HG03064 (cell line): ENCODE results near the gene TTLL8.

ENCODE experiments used
- ATAC-seq: cut with Tn5 transposase; IDR thresholded peaks from one replicate; pipeline ENCODE4 v1.9.1; 2021; ENCODE audit warnings: low read depth; ENCODE audit not compliant: unreplicated experiment

TTLL8 gene

DNA sequence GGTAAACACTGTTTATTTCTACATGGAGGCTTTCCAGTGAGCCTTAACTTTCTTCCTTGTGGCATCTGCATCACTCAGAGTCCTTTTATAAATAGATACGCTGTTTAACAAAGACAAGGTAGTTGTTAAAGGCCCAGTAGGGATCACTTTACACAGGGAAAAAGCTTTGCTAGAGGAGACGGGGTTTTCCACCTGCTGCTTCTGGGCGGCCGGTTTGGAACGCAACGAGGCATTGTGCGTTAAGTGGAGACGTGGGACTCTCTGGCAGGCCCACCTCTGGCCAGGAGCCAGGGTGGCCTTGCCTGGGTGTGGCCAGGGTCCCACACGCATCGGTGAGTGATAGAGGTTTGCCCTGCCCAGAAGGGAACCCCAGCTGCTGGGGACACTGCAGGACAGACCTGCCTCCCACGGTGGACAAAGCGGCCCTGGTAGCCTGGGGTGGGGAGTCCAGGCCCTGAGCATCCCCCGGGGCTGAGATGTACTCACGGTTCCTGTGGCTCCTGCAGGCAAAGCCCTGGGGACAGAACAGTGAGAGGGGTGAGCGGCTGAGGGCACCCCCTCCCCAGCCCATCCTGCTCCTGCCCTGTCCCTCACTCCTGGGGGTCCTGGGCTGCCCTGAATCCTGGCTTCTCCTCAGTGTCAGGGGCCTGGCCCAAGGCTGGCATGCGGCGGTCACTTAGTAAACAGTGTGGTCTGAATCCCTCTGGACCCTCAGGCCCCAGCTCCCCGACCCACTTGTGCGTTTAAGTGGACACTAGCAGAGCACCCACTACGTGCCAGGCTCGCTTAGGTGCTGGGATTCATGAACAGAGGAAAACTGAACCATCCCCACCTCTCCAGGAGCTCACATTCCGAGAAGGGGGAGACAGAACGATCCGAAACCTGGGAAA lies 49.7 kb downstream of the TTLL8 start:
- no peak for ATAC-seq

DNA sequence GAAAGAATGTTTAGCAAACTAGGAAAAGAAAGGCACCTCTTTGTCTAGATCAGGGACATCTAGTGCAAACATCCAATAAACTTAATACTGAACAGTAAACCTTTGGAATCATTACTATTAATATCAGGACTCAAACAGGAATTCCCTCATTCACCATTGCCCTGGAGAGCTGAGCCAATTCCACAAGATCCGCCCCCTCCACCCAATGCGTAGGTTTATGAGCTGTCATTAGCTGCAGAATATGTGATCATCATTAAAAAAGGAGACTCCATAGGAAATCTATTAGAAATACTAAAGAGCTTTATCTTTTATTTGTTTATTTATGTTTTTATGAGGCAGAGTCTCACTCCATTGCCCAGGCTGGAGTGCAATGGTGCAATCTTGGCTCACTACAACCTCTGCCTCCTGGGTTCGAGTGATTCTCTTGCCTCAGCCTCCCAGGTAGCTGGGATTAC lies 51.0 kb downstream of the TTLL8 start:
- no peak for ATAC-seq

DNA sequence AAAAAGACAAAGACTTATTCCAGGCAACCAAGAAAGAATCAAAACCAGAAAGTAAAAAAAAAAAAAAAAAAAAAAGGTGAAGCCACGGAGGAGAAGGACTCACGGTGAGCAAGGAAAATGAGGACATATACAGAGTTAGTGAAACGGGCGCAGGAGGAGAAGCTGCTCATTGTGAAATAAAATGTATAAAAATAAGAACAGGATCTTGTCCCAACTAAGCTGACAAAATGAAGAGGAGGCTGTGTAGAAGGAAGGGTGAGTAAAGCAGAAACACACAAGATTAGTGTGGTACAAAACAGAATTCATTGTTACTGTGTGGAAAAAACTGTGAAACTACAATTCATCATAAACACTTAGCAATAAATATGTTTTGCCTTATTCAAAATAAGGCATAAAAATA lies 53.2 kb downstream of the TTLL8 start:
- no peak for ATAC-seq

DNA sequence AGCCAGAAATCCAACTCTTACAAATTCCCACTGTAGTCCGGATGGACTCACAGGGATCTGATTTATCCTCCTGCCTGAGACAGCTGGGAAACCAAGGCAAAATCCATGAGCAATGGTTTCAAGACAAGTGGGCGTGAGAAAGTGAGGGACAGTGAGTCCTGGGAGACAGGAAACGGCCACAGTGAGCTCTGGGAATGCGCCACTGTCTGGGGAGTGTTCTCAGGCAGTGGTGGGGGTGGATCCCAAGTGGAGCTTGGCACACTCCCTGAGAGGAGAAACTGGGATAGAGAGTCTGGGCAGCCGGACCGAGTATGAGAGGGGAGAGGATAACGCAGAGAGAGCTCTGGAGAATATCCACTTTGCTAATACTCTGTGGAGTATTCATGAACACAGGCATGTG lies 55.3 kb downstream of the TTLL8 start:
- no peak for ATAC-seq

DNA sequence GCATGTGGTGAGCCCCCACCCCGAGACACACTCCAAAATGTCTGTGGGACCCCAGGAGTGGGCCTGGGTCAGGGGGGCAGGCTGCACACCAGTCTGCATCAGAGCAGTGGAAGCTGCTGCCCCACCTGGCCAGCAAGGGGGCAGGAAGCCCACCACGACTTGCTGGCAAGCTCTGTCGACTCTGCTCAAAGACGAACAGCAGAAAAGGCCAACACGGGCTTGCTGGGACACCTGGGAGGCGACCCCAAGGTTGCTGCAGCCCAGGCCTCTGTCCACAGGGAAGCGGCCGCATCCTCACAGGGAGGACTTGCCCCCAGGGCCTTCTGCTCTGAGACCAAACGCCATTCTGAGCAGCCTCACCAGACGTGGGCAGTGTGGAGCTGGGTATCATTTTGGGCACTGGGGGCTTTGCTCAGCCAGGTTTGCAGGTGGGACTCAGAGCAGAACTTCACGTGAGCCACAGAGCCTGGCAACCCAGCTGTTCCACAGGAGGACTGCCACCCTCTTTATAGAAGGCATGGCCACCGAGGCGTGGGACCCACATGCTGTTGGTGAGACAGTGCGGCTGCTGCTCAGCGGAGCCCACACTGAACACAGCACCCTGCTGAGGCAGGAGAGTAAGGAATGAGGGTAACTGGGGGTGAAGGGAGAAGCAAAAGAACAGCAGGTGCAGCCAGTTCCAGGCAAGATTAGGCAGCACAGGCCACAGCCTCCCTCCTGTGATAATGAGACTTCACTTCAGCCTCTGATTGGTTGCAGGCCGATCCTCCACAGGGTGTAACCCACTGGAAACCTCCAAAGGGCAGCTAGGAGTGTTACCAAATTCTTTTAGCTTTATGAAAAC lies 56.5 kb downstream of the TTLL8 start:
- no peak for ATAC-seq

DNA sequence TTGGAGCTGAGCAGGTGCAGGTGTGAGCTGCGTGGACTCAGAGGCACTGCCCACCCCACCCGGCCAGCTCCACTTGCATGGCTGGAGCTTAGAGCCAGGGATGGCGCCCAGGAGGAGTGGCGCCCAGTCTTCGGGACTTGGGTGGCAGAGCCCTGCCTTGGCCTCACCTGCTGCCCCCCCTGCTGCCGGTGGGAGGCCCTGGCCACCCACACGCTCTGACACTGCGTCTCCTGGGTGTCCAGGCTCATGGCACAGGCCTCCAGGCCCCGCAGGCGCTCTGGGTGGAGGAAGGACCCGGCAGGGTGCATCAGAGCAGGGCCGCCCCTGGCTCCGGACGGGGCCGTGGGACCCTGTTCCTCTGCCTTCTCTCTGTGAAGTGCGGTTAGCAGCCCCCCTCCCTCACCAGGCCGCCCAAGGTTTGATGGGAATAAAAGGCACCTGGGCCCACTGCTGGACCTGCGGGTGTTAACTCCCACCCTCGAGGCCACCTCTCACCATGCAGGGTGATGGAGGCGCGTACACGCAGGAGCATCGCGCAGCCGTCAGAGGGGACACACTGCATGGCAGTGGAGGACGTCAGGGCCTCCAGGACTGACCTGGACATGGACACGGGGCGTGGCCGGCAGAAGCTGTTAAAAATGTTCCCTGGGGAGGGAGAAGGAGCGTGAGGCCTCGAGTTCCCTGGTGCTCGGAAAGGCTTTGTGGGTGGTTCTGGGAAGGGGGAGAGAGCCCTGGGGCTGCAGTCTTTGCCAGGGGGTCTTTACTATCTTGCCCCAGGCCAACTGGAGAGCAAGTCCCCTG lies 57.3 kb downstream of the TTLL8 start:
- no peak for ATAC-seq

DNA sequence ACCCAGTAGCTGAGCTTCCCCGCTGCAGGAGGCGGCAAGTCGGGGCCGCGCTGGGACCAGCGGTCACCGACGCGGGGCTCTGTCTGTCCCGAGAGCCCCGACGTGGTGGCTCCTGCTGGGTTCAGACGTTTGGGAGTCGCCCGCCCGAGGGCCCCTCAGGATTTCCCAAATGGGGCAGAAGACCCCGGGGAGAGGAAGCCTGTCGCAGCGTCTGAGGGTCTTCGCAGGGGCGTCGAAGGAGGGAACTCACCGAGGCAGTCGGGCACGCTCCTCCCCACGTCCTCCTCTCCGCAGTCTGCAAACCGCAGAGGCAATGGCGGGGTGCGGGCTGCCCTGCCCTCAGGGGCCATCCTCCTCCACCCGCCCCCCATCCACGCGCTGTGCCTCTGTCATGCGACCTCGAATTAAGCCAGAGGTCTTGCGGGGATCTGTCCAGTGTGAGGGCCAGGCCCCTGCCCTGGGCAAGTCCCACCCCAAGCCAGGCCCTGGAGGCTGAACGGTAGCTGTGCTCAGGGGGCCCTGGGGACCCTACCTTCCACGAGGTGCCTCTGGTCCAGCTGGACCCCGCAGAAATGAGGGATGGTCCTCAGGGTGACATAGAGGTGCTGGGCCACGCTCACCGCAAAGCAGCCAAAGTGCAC lies 58.0 kb downstream of the TTLL8 start:
- no peak for ATAC-seq

DNA sequence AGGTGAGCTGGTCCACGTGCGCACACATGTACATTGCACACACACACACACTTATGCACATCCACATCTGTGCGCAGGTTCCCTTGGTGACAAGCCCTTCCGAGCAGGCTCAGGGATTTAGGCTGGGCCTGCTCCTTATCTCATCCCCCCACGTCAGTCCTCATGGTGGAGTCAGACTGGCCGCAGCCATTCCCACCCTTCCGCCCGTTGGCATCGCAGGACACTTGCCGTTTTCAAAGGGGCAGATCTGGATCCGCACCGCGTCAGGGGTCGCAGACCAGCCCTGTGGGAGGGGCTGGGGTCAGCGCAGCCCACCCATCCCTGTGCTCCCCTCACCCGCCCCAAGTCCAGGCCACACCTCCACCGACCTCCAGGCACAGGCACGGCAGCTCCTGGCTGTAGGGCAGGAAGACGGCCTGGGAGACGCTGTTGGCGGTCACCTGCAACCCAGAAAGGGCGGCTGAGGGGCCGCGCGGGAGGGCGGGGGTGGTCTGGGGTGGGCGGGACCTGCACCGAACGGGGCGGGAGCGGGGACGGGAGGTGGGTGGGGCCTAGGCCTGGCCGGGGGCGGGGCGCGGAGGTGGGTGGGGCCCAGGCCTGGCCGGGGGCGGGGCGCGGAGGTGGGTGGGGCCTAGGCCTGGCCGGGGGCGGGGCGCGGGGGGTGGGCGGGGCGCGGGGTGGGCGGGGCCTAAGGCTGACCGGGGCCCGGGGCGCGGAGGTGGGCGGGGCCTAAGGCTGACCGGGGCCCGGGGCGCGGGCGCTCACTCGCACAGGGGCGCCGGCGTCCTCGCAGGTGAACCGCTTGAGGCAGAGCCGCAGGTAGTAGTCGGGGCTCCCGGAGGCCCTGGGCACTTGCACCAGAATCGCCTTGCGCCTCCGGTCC lies 58.8 kb downstream of the TTLL8 start:
- ATAC-seq = no peak

DNA sequence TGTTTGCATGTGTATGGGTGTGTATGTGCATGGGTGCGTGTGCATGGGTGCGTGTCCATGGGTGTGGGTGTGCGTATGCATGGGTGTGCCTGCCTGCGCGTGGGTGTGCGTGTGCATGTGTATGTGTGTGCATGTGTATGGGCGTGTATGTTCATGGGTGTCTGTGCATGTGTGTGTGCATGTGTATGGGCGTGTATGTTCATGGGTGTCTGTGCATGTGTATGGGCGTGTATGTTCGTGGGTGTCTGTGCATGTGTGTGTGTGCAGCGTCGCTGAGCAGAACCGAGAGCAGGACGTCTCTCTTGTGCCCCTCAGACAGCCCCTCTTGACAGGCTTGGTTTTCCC lies 59.4 kb downstream of the TTLL8 start:
- ATAC-seq = no peak

DNA sequence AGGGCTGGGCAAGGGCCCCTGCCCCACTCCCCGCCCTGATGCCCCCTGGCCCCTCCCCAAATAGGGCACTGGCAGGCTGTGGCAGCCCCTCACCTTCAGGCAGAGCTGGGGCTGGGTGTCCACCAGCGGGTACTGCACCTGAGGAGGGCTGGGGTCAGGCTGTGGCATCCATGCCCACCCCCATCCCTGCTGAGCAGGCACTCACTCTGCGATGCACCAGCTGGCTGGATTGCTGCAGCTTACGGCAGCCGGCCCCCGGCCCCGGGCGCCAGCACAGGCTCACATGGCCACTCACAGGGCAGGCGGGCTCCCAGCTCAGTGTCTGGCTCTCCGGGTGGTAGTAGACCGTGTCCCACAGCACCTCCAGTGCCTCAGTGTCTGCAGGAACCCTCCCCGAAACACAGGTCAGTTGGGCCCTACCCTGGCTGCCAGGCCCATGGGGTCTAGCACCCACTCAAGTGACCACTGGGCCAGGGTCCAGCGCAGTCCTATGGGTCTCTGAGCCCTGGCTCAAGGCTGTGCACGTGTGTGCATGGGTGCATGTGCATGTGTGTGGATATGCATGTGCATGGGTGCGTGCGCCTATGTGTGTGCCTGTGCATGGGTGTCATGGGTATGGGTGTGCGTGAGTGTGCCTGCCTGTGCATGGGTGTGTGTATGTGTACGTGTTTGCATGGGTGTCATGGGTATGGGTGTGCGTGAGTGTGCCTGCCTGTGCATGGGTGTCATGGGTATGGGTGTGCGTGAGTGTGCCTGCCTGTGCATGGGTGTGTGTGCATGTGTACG lies 60.0 kb downstream of the TTLL8 start:
- ATAC-seq = no peak

DNA sequence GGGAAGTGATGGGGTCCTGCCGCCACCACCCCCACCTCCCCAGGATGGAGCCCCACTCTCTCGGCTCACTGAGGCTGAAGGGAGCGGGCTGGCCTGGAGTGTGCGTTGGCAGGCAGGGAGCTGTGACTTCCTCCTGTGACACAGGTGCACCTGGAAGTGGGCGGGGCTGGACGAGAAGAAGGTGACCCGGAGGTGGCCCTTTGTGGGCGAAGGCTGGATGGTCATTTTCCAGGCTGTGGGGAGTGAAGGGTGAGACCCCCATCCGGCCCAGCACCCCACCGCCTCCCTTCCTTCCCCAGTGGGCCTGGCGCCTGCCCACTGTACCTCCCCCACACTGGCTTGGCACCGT lies 60.9 kb downstream of the TTLL8 start:
- no peak for ATAC-seq

DNA sequence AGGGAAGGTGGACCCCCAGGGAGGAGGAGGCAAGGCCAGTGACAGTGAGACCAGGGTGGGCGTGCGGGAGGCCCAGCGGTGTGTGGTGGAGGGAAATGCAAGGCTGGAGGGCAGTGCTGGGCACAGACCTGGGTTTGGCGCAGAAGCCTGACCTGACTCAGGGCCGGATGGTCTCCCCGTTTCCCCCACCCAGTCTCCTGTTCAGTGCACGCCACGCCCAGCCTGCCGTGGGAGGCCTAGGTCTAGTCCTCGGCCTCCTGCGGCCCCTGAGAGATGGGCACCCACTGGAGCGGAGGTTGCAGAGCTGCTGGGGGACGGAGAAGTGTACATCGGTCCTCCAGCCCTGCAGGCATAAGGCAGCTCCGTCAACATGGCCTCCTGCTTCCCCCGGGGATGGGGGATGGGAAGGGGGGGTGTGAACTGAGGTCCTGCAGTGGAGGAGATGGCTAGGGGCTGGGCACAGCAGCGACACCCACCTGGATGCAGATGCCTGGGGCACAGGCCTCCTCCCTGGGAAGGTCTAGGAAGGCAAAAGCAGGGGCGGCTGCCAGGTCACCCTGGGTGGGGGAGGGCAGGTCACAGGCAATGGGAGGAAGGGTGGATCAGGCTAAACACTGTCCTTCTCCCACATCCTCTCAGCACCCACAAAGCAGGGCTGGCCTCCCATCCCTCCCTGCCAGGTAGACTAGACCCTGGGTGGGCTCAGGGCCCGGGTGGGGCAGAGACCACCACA lies 61.4 kb downstream of the TTLL8 start:
- ATAC-seq = no peak

DNA sequence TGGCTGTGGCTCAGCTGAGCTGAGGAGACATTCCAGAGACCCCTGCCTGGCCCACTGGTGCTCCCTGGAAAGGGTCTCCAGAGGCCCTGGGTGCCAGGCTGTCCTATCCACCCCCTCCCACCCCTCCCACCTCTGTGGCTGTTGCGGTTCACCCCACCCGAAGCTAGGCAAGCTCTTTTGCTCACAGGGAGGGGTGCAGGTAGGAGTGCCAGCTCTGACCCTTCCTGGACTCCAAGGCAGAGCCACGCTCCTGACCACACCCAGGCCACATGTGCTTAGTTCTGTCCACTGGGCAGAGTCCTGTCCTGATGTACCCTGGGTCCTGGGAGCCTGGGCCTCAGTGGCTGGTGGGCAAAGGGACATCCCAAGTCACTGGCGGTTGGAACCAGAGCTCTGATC lies 62.0 kb downstream of the TTLL8 start:
- no peak for ATAC-seq

DNA sequence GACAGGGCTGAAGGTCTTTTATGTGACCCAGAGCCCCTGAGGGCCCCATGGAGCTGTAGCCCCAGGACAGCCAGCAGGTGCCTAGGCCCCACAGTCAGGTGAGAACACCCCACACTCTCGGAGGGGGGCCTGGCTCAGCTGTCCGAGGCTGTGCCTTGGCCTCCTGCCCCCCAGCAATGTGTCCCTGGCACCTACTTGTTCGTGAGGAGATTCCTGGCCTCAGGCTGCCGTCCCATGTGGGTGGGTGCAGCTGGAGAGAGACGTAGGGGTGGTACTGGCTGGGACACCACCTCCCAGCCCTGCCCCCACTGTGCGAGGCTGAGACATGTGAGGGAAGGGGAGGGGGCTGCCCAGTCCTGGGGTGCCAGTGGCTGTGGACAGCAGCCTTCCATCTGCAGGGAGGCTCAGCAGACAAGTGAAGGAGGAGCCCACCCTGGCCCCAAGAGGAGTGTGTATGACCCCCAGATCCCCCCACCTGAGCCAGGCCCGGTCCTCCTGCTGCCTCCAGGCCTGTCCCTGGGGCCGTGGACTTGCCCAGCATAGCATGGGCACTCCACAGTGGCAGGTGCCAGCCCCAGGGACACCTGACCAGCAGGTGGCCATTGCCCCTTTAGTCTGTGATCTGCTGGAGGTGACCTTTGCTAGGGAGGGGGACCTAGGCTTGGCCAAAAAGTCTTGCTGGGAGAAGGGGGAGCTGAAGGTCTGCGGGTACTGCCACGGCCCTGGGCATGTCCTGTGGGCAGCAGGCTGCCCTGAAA lies 62.6 kb downstream of the TTLL8 start:
- ATAC-seq = no peak

DNA sequence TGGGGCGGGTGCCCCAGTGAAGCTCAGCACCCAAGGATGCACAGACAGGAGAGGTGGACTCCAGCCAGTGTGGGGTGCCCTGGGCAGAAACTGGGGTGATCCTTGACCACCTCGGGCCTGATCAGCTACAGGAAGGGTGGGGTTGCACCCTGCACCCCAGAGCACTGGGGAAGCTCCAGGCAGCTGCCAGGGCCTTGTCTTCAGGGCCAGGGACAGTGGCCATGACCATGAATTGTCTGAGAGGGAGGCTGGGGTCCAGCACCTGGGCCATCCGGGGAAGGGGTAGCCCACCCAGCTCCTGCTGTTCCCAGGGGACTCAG lies 63.1 kb downstream of the TTLL8 start:
- ATAC-seq = no peak

DNA sequence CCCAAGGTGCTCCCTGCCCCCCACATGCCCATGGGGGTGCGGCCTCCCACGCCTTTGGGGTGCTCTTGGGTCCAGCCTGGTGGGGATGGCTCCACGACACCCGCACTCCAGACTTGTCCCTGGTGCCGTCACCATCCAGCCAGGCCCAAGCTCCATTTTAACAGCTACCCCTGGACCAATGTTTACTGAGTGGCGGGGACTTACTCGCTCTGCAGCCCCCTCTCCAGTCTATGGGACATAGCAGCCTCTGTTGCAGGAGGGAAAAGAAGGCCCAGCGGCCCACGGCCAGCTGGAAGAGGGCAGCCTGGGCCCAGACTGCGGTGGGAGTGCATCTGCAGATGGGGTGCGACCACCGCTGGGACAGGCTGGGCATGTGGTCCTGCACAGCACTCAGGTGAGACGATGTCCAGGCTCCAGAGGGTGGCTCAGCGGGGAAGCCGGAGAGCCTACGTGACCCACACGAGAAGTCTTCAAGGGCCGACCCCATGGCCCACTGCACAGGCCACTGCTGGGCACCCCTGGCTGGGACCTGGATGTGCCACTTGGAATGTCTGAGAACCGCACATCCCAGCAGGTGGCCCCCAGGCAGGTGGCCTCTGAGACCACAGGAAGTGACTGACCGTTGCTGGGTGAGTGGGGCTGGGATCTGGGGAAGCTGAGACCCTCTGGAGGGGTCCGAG lies 63.6 kb downstream of the TTLL8 start:
- no peak for ATAC-seq
